ENCODE measurements around the gene KIF14.
"Not testable (repeated sequence)": the region's sequence is repeated elsewhere in the genome, so short reads cannot be mapped to it uniquely, and the experiment has no call there.

The KIF14 gene

GRCh38 chr1:200631375-200631774 is 10.8 kb upstream of the KIF14 start:
- DNase-seq, result no peak

DNA sequence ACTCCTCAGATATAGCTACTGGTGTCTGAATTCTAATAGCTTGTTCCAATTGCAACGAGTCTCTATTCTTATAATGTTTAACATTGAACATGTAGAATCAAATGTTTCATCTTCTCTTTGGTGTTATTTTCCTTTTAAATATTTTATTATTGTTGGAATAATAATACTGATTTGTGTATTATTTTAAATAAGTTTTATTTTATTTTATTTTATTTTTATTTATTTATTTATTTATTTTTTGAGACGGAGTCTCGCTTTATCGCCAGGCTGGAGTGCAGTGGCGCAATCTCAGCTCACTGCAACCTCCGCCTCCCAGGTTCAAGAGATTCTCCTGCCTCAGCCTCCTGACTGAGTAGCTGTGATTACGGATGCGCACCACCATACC is 10.0 kb upstream of the KIF14 start:
- not testable (repeated sequence) for DNase-seq

DNA sequence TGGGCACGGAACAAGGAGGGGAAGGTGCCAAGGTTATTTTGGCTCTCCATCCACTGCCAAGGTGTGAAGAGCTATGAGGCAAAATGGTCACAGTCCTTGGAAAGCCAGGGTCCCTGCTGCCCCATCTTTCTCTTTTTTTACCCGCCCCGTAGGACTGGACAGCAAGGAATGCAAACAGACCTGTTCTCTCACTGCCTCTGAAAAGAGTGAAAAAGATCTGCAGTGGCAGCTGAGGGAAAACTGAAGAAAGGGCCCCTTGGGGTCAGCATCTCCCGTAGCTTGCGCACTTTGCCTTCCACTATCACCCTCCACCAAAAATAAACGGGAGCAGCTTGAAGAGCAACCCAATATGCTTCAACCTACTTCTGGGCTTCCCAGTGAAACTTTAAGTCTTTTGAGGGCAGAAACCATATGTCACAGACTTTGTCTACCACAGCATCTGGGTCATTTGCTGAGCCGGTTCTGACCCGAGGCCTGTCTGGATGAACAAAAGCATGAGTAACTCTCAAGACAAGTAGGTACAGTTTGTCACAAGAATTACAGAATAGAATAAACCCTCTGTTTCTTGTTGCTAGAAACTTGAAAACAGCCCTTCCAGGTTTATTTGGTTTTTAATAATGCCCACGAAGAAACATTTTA is 9.4 kb upstream of the KIF14 start:
- DNase-seq, result no peak

- DNase-seq, result no peak
These were observed 7.8 kb upstream of the KIF14 start for GRCh38 chr1:200628223-200628881.

- no peak for DNase-seq
These were observed 7.1 kb upstream of the KIF14 start for GRCh38 chr1:200627575-200628222.

GRCh38 chr1:200626853-200627534 is 6.4 kb upstream of the KIF14 start:
- DNase-seq, result no peak

GRCh38 chr1:200625381-200625824 is 4.9 kb upstream of the KIF14 start:
- no peak for DNase-seq

DNA sequence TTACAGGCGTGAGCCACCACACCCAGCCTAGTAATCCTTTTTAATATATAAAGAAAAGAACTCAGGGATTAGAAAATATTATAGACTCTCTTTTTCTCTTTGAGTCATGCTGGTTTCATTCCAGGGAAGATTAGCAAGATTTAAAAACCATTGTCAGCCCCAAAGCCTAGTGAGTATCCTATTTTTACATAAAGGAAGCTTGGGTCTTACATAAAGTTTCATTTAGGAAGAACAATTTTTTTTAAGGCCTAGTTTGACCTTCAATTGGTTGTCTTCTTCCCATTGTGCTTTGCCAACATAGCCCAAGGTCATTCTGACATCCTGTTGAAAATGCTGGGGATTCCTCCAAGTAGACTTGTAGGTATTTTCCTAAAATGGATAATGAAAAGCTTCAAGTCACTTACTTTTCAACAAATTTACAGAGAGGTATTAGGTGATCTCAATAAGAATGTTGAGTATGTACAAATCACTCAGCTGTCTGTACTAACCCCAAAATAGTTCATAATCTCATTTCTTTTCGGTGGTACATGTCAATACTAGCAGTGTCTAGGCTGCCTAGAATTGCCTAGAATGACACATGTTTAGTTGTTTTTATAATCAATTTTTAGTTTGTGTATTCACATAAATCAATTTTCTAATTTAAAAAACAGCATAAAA is 4.3 kb upstream of the KIF14 start:
- DNase-seq, result no peak

DNA sequence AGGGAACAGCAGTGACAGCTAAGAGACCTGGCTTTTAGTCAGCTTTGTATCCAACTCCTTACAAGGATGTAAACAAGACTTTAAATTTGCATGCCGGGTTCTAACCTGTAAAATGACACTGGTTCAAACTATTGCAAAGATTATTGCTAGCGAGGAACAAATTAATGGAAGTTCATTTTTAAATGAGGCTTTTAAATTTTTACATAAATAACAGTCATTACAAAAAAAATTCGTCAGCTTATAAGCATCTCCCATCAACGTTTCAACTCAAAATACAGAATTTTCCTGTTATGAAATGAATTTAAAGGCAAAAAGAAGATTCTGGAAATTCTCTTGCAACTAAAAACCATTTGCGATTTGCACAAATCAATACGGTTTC is 668 bp downstream of the KIF14 start:
- no peak for DNase-seq

DNA sequence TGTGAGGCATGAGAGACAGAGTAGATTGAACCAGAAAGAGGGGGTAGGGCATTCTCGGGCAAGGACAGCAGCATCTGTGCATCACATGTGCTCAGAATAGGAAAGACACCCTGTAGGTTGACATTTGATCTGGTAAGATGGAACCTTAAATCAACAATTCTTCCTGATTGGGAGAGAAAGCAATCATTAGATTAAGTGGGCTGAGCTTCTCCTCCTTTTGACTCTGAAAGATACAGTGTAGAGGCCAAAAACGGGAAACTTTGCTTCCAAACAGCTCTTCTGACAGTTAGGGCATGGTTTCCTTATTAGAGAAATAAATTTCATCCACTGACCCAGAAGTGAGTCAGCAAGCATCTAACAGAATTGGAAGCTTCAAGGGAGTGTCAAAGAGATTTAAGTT is 9.7 kb downstream of the KIF14 start:
- no peak for DNase-seq

DNA sequence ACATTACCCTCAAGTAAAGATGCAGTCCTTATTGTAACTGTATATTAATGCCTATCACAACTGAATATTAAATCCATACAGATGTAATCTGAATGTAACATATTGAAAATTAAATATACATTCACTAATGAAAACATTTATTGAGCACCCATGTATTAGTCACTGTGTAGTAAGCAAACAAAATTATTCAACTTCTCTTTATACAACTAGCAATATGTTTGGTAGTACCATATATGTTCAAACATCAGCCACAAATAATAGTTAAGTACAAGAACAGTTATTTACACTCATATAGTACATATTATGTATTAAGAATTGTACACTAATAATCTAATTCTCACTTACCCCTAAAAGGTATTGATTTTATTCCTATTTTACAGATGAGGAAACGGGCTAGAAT is 17.9 kb downstream of the KIF14 start:
- DNase-seq, result no peak

DNA sequence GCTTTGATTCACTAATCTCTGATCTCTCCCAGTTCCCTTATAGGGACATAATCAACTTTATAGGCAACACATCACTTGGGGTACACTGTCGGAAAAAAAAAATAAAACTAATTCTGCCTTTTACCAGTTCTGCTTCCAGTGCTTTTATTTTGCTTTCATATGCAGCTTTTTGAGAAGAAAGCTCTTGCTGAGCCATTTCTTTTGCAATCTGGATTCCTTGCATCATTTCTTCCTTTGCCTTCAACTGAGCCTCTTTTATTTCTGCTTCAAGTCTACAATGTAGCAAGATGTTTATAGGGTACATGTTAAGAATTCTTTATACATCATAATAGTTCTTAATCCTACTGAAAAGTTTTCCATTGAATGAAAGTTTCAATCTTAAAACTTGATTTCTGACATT is 30.6 kb downstream of the KIF14 start:
- DNase-seq, result no peak

GRCh38 chr1:200588698-200589097 is 31.9 kb downstream of the KIF14 start:
- DNase-seq, result no peak

GRCh38 chr1:200564319-200564718 is 56.2 kb downstream of the KIF14 start:
- no peak for DNase-seq

GRCh38 chr1:200561856-200562214 is 58.7 kb downstream of the KIF14 start:
- DNase-seq, result no peak

DNA sequence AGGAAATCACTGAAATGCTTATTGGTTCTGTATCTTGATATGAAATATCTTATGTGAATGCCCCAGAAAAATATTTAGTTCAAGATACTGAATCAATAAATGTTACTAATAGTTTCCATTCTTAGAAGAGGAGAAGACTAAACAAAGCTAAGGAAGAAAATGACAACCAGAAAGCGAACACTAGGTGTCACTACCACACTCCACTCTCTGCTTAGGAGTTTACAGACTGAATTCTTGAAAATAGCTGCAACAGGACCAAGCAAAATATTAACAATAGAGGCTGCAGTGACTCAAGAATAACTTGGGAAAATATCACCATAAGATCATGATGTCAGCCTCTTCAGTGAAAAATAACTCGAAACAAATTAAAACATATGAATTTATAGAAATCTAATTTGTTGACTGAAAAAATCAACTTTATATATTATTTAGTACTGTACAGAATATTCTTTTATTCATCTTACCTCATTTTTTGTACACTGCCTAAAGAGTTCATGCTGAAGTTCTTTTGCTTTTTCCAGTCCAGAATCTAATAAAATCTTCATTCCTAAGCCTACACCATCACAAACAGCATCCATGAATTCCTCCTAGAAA is 61.6 kb downstream of the KIF14 start:
- DNase-seq, result peak in 4 of 51 donors; percentile 1 to 37 (median 2)

DNA sequence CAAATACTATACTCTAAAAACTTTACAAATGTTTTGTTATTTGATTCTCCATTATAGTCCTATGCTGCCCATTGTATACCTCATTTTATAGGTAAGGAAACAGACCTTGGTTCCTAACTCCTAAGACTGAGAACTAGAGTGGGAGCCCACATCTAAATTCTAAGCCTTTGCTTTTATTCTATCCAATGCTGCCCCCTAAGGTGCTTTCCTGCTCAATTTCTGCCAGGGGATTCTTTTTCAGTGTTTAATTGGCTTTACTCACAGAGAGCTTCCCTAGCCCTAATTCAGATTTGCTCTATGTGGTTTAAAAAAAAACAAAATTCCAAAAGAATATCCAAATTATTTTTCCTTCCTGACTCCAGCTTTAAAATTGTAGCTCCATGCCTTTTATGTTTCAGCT is 64.5 kb downstream of the KIF14 start:
- DNase-seq, result peak in 1 of 51 donors; percentile 2

- DNase-seq, result not testable (repeated sequence)
These were observed 67.8 kb downstream of the KIF14 start for GRCh38 chr1:200552737-200553136.

DNA sequence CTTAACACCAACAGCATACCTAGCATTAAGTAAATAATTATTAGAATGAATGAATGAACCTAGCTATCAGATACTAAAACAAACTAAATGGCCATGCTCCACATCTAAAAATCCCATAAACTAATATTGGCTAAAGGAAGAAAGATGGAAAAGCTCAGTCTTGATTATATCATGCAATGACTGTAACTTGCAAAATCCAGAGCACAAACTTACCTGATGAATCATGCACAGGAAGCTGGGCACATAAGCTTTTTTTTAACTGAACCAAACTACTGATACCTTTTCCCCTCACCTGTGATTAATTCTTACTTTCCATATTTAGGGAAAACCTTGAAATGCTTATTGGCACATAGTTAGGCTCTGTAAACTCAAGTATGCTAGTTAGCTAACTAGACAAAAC is 70.2 kb downstream of the KIF14 start:
- no peak for DNase-seq

DNA sequence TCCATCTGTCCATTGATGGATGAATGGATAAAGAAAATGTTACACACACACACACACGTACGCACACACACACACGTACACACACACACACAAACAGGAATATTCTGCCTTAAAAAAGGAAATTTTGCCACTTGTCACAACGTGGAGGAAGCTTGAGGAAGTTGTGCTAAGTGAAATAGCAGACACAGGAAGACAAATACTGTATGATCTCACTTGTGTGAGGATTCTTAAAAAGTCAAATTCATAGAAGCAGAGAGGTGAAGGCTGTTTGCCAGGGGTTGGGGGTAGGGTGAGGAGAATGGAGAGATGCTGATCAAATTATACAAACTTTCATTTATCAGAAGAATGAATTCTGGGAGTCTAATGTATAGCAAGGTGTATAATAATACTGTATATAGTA is 73.2 kb downstream of the KIF14 start:
- DNase-seq, result no peak

GRCh38 chr1:200546577-200546976 is 74.0 kb downstream of the KIF14 start:
- DNase-seq, result no peak

DNA sequence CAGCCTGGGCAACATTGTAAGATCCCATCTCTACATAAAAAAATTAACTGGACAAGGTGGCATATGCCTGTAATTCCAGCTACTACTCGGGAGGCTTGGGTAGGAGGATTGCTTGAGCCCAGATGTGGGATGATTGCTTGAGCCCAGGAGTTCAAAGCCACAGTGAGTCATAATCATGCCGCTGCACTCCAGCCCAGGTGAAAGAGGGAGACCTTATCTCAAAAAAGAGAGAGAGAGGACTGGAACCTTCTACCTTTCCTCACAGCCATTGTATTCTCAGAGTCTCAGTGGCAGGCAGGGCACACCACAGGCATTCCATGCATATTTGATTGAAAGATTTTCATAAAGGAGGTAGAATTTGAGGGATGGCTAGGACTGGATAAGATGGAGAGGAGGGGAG is 78.4 kb downstream of the KIF14 start:
- DNase-seq, result no peak

Measured in hypothalamus (tissue), 51 donors.